HG03521 (cell line): Measurements from ENCODE around the gene PMEPA1.

Experiments
- ATAC-seq: cut with Tn5 transposase; IDR thresholded peaks from one replicate; pipeline ENCODE4 v1.9.1; 2021; ENCODE audit warnings: mild to moderate bottlenecking, moderate library complexity; ENCODE audit not compliant: unreplicated experiment

PMEPA1 gene

GRCh38 chr20:57712851-57713504 is 3.2 kb upstream of the PMEPA1 start:
- ATAC-seq: no peak

GRCh38 chr20:57712341-57712740 is 2.5 kb upstream of the PMEPA1 start:
- no peak for ATAC-seq

GRCh38 chr20:57711826-57712225 is 2.0 kb upstream of the PMEPA1 start:
- ATAC-seq: no peak

- no peak for ATAC-seq
Observed at GRCh38 chr20:57711311-57711712, 1.5 kb upstream of the PMEPA1 start.

GRCh38 chr20:57710841-57711240 is 1.0 kb upstream of the PMEPA1 start:
- ATAC-seq: no peak

- no peak for ATAC-seq
Observed at GRCh38 chr20:57708694-57709673, 831 bp downstream of the PMEPA1 start.

GRCh38 chr20:57707849-57708693 is 1.7 kb downstream of the PMEPA1 start:
- ATAC-seq: no peak

GRCh38 chr20:57707320-57707719 is 2.5 kb downstream of the PMEPA1 start:
- no peak for ATAC-seq

- no peak for ATAC-seq
Observed at GRCh38 chr20:57705127-57705899, 4.5 kb downstream of the PMEPA1 start.

- ATAC-seq: no peak
Observed at GRCh38 chr20:57704245-57704644, 5.6 kb downstream of the PMEPA1 start.

- ATAC-seq: no peak
Observed at GRCh38 chr20:57703013-57703412, 6.8 kb downstream of the PMEPA1 start.

- no peak for ATAC-seq
Observed at GRCh38 chr20:57702521-57702920, 7.3 kb downstream of the PMEPA1 start.

GRCh38 chr20:57702091-57702490 is 7.7 kb downstream of the PMEPA1 start:
- no peak for ATAC-seq

GRCh38 chr20:57701651-57702050 is 8.2 kb downstream of the PMEPA1 start:
- no peak for ATAC-seq

- ATAC-seq: no peak
Observed at GRCh38 chr20:57701090-57701489, 8.7 kb downstream of the PMEPA1 start.

GRCh38 chr20:57699395-57699794 is 10.4 kb downstream of the PMEPA1 start:
- ATAC-seq: no peak

GRCh38 chr20:57698867-57699275 is 10.9 kb downstream of the PMEPA1 start:
- no peak for ATAC-seq

GRCh38 chr20:57698116-57698866 is 11.5 kb downstream of the PMEPA1 start:
- ATAC-seq: no peak

GRCh38 chr20:57697543-57697942 is 12.3 kb downstream of the PMEPA1 start:
- no peak for ATAC-seq
